OCI-LY1 (cell line): ENCODE measurements around the gene LYVE1.

Source experiments
- H2AFZ ChIP-seq: fragments of 200-600 bp; sonication (generic), shearing (Covaris generic); 2 replicates; pipeline ENCODE4 v1.6.0; 2014; ENCODE audit warnings: antibody characterized with exemption, mild to moderate bottlenecking, low read length
- H3F3A ChIP-seq: fragments of 200-600 bp; sonication (generic), shearing (Covaris generic); 2 replicates; pipeline ENCODE4 v1.6.0; 2014; ENCODE audit warnings: mild to moderate bottlenecking, antibody characterized with exemption, low read length, moderate library complexity; ENCODE audit not compliant: insufficient read depth
- H3K27ac ChIP-seq: fragments of 200-600 bp; sonication (generic); 2 replicates; pipeline ENCODE4 v1.5.1; 2014; ENCODE audit warnings: low read length, mixed run types, mild to moderate bottlenecking, low read depth; ENCODE audit not compliant: poor library complexity, severe bottlenecking
- H3K27me3 ChIP-seq: fragments of 200-600 bp; sonication (generic); 2 replicates; pipeline ENCODE4 v1.6.0; 2014; ENCODE audit warnings: antibody characterized with exemption, mild to moderate bottlenecking, low read length, moderate library complexity; ENCODE audit not compliant: insufficient read depth
- H3K36me3 ChIP-seq: fragments of 200-600 bp; sonication (generic); 2 replicates; pipeline ENCODE4 v1.6.1; 2014; ENCODE audit warnings: mild to moderate bottlenecking, antibody characterized with exemption, low read length, moderate library complexity, mixed read lengths; ENCODE audit not compliant: insufficient read depth
- H3K4me1 ChIP-seq: fragments of 200-600 bp; sonication (generic); 2 replicates; pipeline ENCODE4 v1.5.1; 2014; ENCODE audit warnings: mild to moderate bottlenecking, low read length, moderate library complexity; ENCODE audit not compliant: insufficient read depth, severe bottlenecking
- H3K4me2 ChIP-seq: fragments of 200-600 bp; sonication (generic), shearing (Covaris generic); 2 replicates; pipeline ENCODE4 v1.6.1; 2014; ENCODE audit warnings: low read length
- H3K4me3 ChIP-seq: fragments of 200-600 bp; sonication (generic); 2 replicates; pipeline ENCODE4 v1.5.1; 2014; ENCODE audit warnings: low read length, low read depth, mild to moderate bottlenecking, mixed read lengths; ENCODE audit not compliant: poor library complexity, severe bottlenecking
- H3K79me2 ChIP-seq: fragments of 200-600 bp; shearing (Covaris generic); 2 replicates; pipeline ENCODE4 v1.6.1; 2016; ENCODE audit warnings: mixed run types, low read length, mixed read lengths; ENCODE audit not compliant: insufficient read depth
- H3K9ac ChIP-seq: fragments of 200-600 bp; sonication (generic), shearing (Covaris generic); 2 replicates; pipeline ENCODE4 v1.6.1; 2014; ENCODE audit warnings: mild to moderate bottlenecking, low read length, mixed read lengths
- H3K9me2 ChIP-seq: fragments of 200-600 bp; sonication (generic), shearing (Covaris generic); 2 replicates; pipeline ENCODE4 v1.6.1; 2014; ENCODE audit warnings: low read depth, mild to moderate bottlenecking, low read length, mixed read lengths
- H3K9me3 ChIP-seq: fragments of 200-600 bp; shearing (Covaris generic); 2 replicates; pipeline ENCODE4 v1.6.1; 2014; ENCODE audit warnings: low read length, mixed read lengths
- H4K20me1 ChIP-seq: fragments of 200-600 bp; sonication (generic), shearing (Covaris generic); 2 replicates; pipeline ENCODE4 v1.6.0; 2016; ENCODE audit warnings: mild to moderate bottlenecking, low read length; ENCODE audit not compliant: insufficient read depth
- EZH2 ChIP-seq: fragments of 200-600 bp; sonication (generic), shearing (Covaris generic); IDR thresholded peaks from 2 replicates; pipeline ENCODE4 v1.8.0; 2017; ENCODE audit warnings: borderline replicate concordance, mixed run types, mild to moderate bottlenecking, antibody characterized with exemption, low read length, moderate library complexity, mixed read lengths
- TF ChIP-seq, protein P1 (sequence below): fragments of 200-600 bp; sonication (generic), shearing (Covaris generic); IDR thresholded peaks from 2 replicates; pipeline ENCODE4 v1.5.1; 2017; ENCODE audit warnings: mild to moderate bottlenecking, antibody characterized with exemption, low read length, moderate library complexity, mixed read lengths

The LYVE1 gene

DNA sequence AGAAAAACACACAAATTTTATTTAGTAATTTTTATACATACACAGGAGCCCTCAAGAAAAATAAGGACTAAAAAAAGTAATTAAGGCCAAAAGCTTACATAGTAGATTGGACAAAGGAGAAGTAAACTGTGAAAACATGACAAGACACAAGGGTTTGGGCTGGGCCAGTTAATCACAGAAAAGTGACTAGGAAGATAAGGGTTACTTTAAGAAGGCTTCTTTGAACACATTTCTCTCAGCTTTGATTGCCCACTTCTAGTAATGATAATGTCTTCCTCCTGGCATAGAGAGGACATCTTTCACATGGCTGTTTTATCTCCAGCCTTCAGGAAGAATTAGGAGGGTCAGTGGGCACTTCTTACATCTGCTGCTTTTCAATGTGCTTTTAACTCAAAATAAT, 30.9 kb downstream of the LYVE1 start:
- no peaks in the 10 kb centered on the region for H4K20me1 ChIP-seq
- H3K27ac ChIP-seq = no peak overlapping the region
- H3K27me3 ChIP-seq = no peaks in the 10 kb centered on the region
- H3K9ac ChIP-seq = no peak overlapping the region
- H3K79me2 ChIP-seq = no peaks in the 10 kb centered on the region
- H2AFZ ChIP-seq = no peak overlapping the region
- no peaks in the 10 kb centered on the region for H3K9me2 ChIP-seq
- no peak overlapping the region for H3K4me2 ChIP-seq
- H3K4me1 ChIP-seq = peaks cover 15% of the 10 kb centered on the region
- no peaks in the 10 kb centered on the region for H3K9me3 ChIP-seq
- no peak for TF ChIP-seq EZH2
- TF ChIP-seq, protein P1, sequence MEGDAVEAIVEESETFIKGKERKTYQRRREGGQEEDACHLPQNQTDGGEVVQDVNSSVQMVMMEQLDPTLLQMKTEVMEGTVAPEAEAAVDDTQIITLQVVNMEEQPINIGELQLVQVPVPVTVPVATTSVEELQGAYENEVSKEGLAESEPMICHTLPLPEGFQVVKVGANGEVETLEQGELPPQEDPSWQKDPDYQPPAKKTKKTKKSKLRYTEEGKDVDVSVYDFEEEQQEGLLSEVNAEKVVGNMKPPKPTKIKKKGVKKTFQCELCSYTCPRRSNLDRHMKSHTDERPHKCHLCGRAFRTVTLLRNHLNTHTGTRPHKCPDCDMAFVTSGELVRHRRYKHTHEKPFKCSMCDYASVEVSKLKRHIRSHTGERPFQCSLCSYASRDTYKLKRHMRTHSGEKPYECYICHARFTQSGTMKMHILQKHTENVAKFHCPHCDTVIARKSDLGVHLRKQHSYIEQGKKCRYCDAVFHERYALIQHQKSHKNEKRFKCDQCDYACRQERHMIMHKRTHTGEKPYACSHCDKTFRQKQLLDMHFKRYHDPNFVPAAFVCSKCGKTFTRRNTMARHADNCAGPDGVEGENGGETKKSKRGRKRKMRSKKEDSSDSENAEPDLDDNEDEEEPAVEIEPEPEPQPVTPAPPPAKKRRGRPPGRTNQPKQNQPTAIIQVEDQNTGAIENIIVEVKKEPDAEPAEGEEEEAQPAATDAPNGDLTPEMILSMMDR = no peak
- no peaks in the 10 kb centered on the region for H3K36me3 ChIP-seq
- H3F3A ChIP-seq = no peaks in the 10 kb centered on the region
- H3K4me3 ChIP-seq = no peak overlapping the region

DNA sequence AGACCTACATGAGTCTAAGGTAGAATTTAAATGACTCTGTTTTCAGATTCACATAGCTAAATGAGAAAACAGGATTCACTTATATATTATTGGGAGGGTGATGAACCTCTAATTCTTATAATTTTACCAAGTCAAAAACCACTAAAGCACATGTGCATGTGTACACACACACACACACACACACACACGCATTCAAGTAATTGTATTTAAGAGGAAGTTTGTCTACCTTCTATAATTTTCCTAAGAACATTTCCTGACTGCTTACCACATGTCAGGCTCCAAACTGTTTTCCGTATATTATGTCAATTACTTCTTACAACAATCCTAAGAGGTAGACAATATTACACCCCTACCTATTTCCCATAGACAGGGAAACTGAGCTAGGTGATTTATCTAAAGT, 34.1 kb downstream of the LYVE1 start:
- Histone ChIP-seq H3K9me3 (no peaks in the 10 kb centered on the region), H3K4me3 (no peak overlapping the region), H3K36me3 (peaks cover 3% of the 10 kb centered on the region; the same call in 1 of the 2 replicates), H3K9me2 (no peaks in the 10 kb centered on the region), H3K27me3 (no peaks in the 10 kb centered on the region), H2AFZ (no peak overlapping the region), H3K27ac (no peak overlapping the region), H3K4me2 (no peak overlapping the region), H3K9ac (no peak overlapping the region), H3K4me1 (no peaks in the 10 kb centered on the region), H3F3A (no peaks in the 10 kb centered on the region), H3K79me2 (no peaks in the 10 kb centered on the region), H4K20me1 (no peaks in the 10 kb centered on the region)
- TF ChIP-seq, protein P1 = no peak
- no peak for TF ChIP-seq EZH2

DNA sequence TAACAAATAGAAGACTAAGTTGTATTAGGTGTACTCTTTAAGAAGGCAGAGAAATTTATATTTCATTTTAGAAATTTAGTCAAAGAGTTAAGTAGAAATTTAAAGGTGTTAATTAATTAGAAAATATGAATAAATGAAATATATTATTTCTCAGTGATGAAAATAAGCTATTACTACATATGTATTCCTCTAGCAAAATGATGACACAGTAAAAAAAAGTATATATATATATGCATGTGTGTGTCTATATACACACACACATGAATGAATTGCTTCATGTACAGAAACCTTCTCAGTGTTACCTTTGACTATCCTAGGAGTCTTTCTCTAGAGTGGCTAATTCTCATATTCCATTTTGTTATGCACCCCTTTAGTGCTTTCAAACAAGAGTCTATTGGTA, 35.1 kb downstream of the LYVE1 start:
- Histone ChIP-seq H3K9me3 (no peaks in the 10 kb centered on the region), H3K27me3 (no peaks in the 10 kb centered on the region), H3K9me2 (no peaks in the 10 kb centered on the region), H3K27ac (no peak overlapping the region), H3F3A (no peaks in the 10 kb centered on the region), H3K4me2 (no peak overlapping the region), H3K4me1 (no peaks in the 10 kb centered on the region), H3K79me2 (no peaks in the 10 kb centered on the region), H2AFZ (no peak overlapping the region), H3K9ac (no peak overlapping the region), H3K4me3 (no peak overlapping the region), H4K20me1 (no peaks in the 10 kb centered on the region), H3K36me3 (peaks cover 8% of the 10 kb centered on the region; the same call in 1 of the 2 replicates)
- TF ChIP-seq, protein P1 = no peak
- no peak for TF ChIP-seq EZH2
